GM19395 (cell line): ENCODE measurements around the gene ENPP3.
"Not testable (repeated sequence)": the region's sequence is repeated elsewhere in the genome, so short reads cannot be mapped to it uniquely, and the experiment has no call there.

Source experiments
- ATAC-seq: cut with Tn5 transposase; IDR thresholded peaks from one replicate; pipeline ENCODE4 v1.9.1; 2021; ENCODE audit warnings: mild to moderate bottlenecking, moderate library complexity; ENCODE audit not compliant: unreplicated experiment

ENPP3 gene

DNA sequence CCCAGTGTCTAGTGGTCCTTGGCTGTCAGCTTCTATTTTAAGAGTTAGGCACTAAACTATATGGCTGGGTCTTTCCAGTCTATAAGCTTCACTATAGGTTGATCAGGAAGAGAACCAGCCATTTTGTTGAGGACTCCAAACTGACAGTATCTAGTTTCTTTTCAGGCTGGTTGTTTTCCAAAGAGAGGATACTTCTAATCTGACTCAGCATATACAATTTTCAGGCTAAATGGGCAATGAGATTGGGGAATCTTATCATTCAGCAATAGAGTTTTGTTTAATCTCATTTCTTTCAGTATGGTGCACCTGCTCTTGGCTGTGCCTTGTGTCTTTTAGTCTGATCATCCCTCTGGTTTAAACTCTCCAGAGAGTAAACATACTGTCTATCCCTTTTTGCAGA lies 94.1 kb downstream of the ENPP3 start:
- ATAC-seq: no peak

DNA sequence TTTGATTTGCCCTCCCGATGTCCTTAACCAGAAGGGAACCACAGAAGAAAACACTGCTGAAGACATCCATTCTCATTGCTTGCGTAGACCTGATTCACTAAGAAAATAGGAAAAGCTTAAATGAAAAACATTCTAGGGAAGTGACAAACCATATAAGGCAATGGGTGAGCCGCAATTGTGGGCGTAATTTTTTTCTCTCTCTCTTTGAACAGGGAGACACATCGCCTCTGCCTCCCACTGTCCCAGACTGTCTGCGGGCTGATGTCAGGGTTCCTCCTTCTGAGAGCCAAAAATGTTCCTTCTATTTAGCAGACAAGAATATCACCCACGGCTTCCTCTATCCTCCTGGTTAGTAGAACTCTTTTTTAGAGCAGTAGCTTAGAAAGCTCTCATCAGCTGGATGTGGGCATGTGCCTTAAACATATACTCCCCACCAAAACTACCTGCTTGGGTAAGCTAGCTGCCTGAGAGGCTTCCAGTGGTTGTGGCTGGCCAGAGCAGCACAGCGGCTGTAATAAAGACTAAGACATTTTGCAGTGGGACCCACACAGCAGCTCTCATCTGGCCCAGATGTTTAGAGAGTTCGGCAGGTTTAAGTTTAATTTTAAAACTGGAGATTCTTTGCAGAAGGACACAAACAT lies 96.4 kb downstream of the ENPP3 start:
- no peak for ATAC-seq

DNA sequence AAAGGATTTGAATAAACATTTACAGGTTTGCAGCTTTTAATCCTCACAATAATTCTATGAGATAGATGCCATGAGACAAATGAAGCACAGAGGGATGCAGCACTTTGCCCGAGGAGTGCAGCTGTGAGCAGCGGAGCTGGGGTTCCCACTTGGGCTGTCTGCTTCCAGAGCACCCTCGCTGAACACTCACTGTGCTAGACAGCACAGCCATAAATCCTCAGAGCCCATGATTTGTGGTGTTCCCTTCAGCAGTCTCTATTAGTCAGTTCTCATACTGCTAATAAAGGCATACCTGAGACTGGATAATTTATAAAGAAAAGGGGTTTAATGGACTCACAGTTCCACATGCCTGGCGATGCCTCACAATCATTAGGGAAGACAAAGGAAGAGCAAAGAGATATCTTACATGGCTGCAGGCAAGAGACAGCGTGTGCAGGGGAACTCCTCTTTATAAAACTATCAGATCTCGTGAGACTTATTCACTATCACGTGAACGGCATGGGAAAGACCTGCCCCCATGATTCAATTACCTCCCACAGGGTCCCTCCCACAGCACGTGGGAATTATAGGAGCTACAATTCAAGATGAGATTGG lies 99.0 kb downstream of the ENPP3 start:
- ATAC-seq: no peak

DNA sequence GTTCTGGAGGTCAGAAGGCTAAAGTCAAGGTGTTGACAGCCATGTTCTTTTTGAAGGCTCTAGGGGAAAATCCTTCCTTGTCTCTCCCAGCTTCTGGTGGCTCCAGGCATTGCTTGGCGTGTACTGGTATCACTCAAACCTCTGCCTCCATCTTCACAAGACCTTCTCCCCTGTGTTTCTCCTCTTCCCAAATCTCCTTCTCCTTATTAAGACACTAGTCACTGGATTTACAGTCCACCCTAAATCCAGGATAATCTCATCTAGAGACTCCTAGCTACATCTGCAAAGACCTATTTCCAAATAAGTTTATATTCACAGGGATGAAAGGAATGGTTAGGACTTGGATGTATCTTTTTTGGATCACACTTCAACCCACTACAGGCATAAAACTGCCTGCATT lies 99.7 kb downstream of the ENPP3 start:
- no peak for ATAC-seq

DNA sequence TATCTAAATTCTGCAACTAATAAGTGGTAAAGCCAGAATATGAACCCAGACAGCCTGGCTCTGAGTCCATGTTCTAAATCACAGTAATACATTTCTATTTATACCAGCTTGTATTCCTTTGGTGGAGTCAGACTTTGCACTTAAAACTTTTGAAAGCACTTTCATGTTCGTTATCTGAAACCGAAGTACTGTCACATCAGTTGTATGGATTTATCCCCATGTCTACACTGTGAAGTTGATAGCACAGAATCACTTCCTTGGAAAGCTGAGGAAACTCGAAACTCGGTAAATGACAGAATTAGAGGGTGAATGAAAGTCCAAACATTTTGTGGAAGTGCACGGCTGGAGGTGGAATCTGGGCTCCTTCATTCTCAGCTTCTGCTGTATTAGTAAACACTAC lies 102.0 kb downstream of the ENPP3 start:
- ATAC-seq: no peak

DNA sequence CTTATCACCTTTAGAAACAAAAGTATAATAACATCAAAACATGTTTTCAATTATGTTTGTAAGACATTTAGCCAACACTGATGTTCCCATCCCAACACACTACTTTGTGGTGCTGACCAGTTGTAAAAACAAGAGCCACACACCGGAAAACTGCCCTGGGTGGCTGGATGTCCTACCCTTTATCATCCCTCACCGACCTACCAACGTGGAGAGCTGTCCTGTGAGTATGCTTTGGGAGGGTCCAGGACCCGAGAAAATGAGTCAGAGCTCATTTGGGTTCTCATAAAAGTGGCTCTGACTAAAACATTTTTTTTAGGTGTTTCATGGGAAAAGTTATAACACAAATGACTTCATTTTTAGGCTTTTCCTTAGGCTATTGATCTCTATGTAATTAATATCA lies 103.1 kb downstream of the ENPP3 start:
- no peak for ATAC-seq

DNA sequence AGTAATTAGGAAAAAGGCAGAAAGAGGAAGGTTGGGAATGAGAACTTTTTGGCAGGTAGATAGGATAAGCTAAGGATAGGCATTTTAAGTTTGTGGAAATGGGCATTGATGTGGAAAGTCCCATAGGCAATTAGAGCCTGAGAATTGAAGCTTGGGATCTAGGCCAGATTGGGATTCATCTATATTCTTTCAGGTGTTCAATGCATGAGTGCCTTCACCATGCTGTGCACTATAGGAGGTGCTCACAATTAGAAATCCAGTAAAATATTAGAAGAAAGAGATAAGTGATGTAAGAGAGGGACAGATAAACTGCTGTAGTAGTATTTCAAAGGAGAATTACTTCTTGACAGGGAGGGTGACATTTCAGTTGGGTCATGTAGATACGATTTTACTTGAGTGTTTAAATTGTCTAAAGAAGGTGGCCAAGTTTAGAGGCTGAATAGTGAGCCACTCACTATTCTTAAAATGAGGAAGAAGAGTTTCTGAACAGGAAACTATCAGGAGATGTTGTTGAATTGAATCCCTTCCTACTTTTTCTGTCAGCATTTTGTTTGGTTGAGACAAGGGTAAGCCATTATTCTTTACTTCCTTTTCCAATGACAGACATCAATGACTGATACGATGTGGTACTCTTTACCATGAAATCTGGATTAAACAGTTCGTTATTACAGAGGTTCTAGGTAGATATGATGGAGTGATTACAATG lies 104.7 kb downstream of the ENPP3 start:
- no peak for ATAC-seq

DNA sequence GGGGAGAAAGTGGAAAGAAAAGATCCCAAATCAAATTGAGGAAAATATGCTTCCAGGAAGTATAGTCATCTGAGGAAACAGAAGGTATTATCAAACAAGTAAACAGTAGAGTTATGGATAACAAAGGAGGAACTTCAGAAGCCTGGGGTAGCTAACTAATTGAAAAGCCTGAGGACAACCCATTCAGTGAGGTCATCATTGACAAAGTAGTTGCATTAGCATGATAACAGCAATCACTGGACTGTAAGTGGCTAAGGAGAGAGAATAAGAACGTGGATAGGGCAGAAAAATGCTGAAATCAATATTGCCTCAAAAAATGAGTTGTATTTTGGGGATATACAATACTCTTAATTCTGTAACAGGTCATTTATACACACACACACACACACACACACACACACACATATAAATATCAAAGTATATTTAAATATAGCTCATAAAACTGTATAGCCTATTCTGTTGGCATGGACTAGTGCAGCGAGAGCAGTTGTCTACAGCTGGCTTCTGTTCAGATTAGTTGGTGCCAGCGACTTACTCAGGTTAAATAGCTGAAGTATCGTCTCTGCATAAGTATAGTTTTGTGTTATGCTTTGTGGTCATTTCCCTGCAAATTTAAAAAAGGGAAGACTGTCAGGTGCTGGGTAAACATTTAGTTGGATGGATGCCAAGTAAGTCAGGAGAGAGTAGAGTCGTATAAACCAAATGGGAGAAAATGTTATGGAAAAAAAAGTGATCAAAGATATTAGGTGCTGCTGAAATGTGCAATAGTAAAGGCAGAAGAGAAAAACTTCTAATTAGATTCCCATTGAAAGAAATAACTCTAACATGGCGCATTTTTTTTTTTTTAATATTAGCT lies 107.6 kb downstream of the ENPP3 start:
- no peak for ATAC-seq

DNA sequence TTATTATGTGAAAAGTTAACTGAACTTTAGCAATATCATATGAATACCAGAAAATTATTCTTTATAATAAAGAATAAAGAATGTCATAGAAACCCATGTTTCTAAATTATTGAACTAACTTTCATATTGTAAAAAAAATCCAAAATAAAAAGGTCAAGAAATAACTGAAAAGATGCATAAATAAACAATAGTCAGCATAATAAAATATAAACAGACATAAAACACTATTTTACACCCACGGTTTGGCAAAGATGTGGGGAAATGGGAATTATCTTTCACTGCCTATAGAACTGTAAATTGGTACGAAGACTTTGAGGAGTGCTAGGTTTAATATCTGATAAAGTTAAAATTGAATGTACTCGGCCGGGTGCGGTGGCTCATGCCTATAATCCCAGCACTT lies 108.4 kb downstream of the ENPP3 start:
- no peak for ATAC-seq

DNA sequence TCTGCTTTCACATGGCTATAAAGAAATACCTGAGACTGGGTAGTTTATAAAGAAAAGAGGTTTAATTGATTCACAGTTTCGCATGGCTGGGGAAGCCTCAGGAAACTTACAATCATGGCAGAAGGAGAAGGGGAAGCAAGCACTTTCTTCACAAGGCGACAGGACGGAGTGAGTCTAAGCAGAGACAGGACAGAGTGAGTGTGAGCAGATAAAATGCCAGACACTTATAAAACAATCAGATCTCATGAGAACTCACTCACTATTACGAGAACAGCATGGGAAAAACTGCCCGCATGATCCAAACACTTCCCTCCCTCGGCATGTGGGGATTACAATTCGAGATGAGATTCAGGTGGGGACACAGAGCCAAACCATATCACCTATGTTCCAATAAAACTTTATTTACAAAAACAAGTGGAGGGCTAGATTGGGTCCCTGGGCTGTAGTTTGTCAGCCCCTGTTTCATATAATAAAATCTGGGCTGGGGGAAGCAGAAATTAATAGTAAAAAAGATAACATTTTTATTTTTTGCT lies 110.8 kb downstream of the ENPP3 start:
- ATAC-seq: no peak

DNA sequence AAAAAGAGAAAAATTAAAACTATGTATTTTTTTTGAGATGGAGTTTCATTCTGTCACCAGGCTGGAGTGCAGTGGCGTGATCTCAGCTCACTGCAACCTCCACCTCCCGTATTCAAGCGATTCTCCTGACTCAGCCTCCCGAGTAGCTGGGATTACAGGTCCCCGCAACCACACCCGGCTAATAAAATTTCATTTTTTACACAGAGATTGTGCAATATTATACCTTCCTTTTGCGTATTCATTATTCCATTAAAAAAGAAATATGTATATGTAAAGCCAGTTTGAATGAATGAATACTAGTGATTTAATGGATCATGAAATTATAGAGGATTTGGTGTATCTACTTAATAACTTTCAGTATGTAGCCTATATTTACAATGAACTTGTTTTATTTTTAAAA lies 111.9 kb downstream of the ENPP3 start:
- no peak for ATAC-seq

DNA sequence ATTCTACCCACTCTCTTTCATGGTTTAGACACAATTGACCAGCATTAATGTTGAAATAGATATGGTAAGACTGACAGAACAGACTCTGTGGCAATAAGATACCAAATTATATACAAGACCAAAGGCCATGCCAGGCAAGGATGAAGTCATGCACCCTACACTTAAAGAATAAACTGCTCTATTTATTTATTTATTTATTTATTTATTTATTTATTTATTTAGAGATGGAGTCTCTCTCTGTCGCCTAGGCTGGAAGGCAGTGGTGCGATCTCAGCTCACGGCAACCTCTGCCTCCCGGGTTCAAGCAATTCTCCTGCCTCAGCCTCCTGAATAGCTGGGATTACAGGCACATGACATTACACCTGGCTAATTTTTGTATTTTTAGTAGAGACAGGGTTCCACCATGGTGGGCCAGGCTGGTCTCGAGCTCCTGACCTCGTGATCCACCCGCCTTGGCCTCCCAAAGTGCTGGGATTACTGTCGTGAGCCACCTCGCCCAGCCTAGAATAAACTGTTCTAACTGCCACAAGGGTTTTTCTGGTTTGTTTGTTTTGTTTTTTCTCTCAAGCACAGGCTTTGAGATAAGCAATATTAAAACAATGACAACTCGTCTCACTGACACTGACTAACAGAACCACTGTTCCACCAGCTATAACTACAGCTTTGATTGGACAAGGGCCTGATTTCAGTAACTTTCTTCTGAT lies 114.1 kb downstream of the ENPP3 start:
- not testable (repeated sequence) for ATAC-seq

DNA sequence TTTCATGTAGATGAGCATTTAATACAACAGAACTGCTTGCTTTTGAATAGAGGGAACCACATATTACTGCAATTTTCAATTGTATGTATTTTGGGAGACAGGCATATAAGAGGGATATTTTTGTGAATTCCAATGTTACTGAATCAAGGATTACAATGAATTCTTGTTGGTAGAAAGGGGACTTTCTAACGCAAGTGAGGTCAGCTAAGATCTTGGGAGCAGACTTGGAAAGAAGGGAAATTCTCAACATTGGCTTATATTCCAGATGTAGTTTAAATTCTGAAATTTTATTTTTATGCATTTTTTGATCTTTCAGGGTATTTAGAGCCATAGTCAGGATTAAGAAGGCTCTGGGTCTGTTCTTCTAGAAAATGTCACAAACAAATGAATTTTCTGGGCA lies 117.0 kb downstream of the ENPP3 start:
- ATAC-seq: no peak

DNA sequence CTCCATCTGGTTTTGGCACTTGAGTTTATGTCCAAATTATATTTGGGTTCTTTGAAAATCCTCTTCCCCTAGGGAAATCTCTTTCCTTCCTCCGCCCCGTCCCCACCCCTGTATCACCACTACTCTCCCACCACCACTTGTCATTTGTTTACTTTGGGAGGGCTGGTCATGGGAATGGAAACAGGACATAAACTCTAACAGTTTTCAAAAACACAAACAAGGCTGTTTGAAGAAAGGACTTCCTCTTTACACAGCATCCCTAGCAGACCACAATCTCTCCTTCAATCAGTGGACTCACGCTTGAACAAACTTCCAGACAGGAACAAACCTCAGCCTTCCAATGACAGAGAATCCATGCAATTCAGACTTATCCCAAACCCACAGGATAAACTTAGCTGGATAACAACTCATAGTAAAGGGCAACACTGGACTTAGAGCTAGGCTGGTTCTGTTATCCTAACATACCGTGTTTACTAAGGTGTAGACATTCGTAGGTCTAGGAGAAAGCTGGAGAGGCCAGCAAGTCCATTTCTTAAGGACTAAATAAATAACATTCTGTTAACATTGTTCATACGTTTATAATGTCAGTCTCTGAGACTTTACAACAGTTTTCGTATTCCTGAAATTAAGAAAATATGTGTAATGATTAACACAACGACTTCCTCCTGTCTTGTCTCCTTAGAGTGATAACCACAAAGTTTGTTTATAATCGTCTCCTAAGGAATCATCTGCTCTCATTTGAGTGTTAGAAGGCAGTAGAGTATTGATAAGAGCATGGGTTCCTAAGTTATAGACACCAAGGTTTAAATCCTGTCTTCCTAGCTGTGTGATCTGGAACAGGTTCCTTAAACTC lies 117.8 kb downstream of the ENPP3 start:
- no peak for ATAC-seq

DNA sequence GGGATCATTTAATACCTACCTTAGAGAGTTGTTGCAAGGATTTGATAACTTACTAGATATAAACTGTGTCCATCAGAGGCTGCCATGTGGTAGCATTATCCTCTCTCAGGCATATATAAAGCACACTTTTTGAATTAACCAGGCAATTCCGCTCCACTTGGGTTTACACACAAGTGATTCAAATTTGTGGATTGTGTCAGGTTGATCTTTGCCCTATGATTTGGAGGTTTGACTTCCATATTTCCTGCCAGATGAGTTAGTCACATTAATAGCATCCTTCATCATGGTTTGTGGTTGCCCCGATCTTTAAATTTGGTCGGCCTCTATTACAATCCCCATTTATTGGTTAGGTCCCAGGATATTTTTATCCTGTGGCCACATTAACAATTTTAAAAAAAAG lies 118.5 kb downstream of the ENPP3 start:
- ATAC-seq: no peak

DNA sequence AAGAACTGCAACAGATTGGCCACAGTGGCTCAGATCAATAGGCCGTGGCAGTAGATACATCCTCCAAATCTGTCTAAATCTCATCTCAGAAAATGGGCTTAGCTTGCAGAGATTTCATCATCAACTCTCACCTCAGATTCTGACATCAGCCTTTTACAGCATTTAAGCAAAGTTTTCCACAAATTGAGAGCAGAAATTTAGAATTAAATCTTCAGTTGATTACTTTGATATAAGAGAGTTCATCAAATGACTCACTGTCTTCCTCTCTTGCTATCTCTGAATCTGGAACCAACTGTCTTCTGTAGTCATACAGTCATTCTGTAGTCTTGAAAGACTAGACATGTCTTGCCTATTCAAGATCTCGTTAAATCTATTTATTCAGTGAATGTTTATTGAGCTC lies 118.9 kb downstream of the ENPP3 start:
- no peak for ATAC-seq

DNA sequence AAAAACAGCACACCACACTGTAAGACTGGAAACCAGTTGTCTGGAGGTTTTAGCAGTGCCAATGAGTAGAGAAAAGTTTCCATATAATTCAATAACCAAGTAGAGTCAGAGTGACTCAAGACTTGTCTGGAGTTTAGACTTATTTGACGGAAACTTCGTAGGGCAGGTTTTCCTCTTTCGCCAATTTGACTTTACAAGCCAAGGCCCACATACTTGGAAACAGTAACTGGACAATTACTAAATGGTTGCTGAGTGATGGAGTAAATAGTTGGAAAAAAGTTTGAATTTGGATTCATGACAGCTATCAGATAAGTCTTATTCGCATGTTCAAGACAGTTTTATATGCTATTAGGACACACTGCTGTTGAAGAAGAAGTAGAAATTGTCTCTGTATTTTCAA lies 121.8 kb downstream of the ENPP3 start:
- ATAC-seq: no peak

DNA sequence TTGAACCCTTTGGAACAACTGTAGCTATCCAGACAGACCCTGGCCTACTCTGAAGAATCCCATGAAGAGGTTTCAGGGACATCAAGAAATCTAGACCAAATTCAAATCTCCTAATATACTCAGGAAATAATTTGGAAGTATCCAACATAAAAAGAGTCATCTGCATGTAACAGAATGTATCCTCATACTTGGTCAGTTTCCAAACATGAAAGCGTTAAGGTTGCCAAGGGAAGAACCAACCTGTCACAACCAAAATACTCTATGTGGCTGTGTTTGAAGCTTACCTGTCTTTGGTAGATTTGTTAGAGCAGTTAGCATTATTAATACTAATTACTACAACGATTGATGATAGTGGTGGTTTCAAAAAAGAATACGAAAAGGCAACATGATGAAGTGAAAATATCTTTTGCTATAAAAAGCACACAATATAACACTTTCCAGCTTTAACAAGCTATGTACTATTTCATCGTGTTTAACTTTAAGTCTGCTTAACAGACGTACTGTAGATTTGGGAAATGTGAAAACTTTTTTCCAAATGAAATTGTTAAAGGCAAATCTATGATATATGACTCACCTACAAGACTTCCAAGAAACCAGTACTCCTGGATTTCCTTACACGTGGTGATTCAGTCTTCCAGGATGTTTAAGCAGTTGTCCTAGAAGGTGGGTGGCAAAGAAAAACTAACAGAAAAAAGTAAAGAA lies 124.1 kb downstream of the ENPP3 start:
- ATAC-seq: no peak

DNA sequence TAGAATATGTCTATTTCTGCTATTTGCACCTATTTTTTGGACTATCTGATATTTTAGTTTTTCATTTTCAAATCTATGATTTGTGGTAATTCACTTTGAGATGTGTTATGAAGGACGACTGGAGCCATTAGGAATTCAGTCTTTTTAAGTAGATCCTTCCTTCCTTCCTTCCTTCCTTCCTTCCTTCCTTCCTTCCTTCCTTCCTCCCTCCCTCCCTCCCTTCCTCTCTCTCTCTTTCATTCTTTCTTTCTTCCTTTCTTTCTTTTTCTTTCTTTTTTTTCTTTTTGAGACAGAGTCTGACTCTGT lies 124.6 kb downstream of the ENPP3 start:
- no peak for ATAC-seq
